Superior temporal gyrus (tissue), 1 donor: Measurements from ENCODE around the gene RANBP1.

Source experiments
- DNase-seq: peaks from one replicate; pipeline ENCODE4 v3.0.0-alpha.2; 2016; ENCODE audit errors: extremely low spot score

RANBP1 gene

GRCh38 chr22:20107951-20108756 lies 7.8 kb upstream of the RANBP1 start:
- DNase-seq: no peak

- no peak for DNase-seq
Measured at GRCh38 chr22:20108757-20109230, 7.1 kb upstream of the RANBP1 start.

- DNase-seq: no peak
Measured at GRCh38 chr22:20109411-20110358, 6.2 kb upstream of the RANBP1 start.

GRCh38 chr22:20110359-20110985 lies 5.4 kb upstream of the RANBP1 start:
- DNase-seq: no peak

GRCh38 chr22:20111045-20111688 lies 4.7 kb upstream of the RANBP1 start:
- no peak for DNase-seq

GRCh38 chr22:20111689-20112622 lies 3.9 kb upstream of the RANBP1 start:
- no peak for DNase-seq

GRCh38 chr22:20112623-20113511 lies 3.0 kb upstream of the RANBP1 start:
- DNase-seq: no peak

GRCh38 chr22:20113551-20114310 lies 2.2 kb upstream of the RANBP1 start:
- DNase-seq: no peak

GRCh38 chr22:20114506-20115475 lies 1.1 kb upstream of the RANBP1 start:
- no peak for DNase-seq

GRCh38 chr22:20116376-20116950 lies 559 bp downstream of the RANBP1 start:
- no peak for DNase-seq

GRCh38 chr22:20116951-20117632 lies 1.2 kb downstream of the RANBP1 start, which contains the start of gene TRMT2A:
Gene TRMT2A, minus strand, starts transcription at chr22:20117226. Its CDS starts 320 bp downstream, at chr22:20116906.
- DNase-seq: peak; percentile 98

- DNase-seq: no peak
Measured at GRCh38 chr22:20117633-20118299, 1.9 kb downstream of the RANBP1 start.

GRCh38 chr22:20118300-20119020 lies 2.6 kb downstream of the RANBP1 start:
- no peak for DNase-seq

GRCh38 chr22:20121856-20122415 lies 6.0 kb downstream of the RANBP1 start:
- DNase-seq: no peak
